A549 (cell line): ENCODE data around the gene NR2F1.

Experiments
- CBX8 ChIP-seq: fragments of 200-600 bp; sonication (generic); IDR thresholded peaks from 2 replicates; pipeline ENCODE4 v1.6.1; 2016
- CHD2 ChIP-seq: fragments of 150-350 bp; IDR thresholded peaks from 2 replicates; pipeline ENCODE4 v1.6.1; 2014; ENCODE audit warnings: low read length; ENCODE audit not compliant: partially characterized antibody
- CTCF ChIP-seq: fragments of >200 bp; sonication (Bioruptor Twin); formaldehyde crosslinking; IDR thresholded peaks from 3 replicates; pipeline ENCODE4 v1.5.1; 2016
- EP300 ChIP-seq, 2 experiments: fragments of >200 bp; sonication (Bioruptor Twin); formaldehyde crosslinking; IDR thresholded peaks; 2 replicates in 1 of 2; 3 replicates in 1 of 2; pipeline ENCODE4 v1.6.1; 2016 to 2017
- ESRRA ChIP-seq: fragments of 150-350 bp; IDR thresholded peaks from 2 replicates; pipeline ENCODE4 v1.6.1; 2014; ENCODE audit warnings: mild to moderate bottlenecking, low read length, borderline replicate concordance
- HOXB5 ChIP-seq: fragments of 250-450 bp; sonication (Bioruptor Pico); IDR thresholded peaks from 2 replicates; pipeline ENCODE4 v1.5.0; 2020; ENCODE audit warnings: mild to moderate bottlenecking, moderate library complexity
- MAX ChIP-seq: IDR thresholded peaks from 2 replicates; pipeline ENCODE4 v1.6.1; 2012
- PHF8 ChIP-seq: fragments of 200-600 bp; sonication (generic); IDR thresholded peaks from 2 replicates; pipeline ENCODE4 v1.6.1; 2016; ENCODE audit warnings: low read depth, mild to moderate bottlenecking, antibody characterized with exemption, moderate library complexity, borderline replicate concordance
- POLR2A ChIP-seq: IDR thresholded peaks from 2 replicates; pipeline ENCODE4 v1.6.1; 2012; ENCODE audit warnings: mild to moderate bottlenecking, low read length
- REST ChIP-seq: fragments of 200-600 bp; sonication (generic); IDR thresholded peaks from 2 replicates; pipeline ENCODE4 v1.6.1; 2016; ENCODE audit warnings: antibody characterized with exemption, mild to moderate bottlenecking, moderate library complexity
- TF ChIP-seq, protein P1 (sequence below): fragments of 450-650 bp; IDR thresholded peaks from 2 replicates; pipeline ENCODE4 v1.6.1; 2014; ENCODE audit warnings: antibody characterized with exemption
- TF ChIP-seq, protein P2 (sequence below): fragments of 250-450 bp; sonication (Bioruptor Pico); IDR thresholded peaks from 2 replicates; pipeline ENCODE4 v1.5.0; 2021; ENCODE audit warnings: mild to moderate bottlenecking, moderate library complexity, borderline replicate concordance

GRCh38 chr5:93598091-93599000, 15.3 kb downstream of the NR2F1 start:
- no peak for TF ChIP-seq CTCF
- TF ChIP-seq POLR2A = no peak
- TF ChIP-seq CBX8 = no peak
- no peak for TF ChIP-seq EP300 (IDR thresholded peaks at IDR 0.05)
- no peak for TF ChIP-seq PHF8
- TF ChIP-seq, protein P1, sequence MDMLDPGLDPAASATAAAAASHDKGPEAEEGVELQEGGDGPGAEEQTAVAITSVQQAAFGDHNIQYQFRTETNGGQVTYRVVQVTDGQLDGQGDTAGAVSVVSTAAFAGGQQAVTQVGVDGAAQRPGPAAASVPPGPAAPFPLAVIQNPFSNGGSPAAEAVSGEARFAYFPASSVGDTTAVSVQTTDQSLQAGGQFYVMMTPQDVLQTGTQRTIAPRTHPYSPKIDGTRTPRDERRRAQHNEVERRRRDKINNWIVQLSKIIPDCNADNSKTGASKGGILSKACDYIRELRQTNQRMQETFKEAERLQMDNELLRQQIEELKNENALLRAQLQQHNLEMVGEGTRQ = no peak
- no peak for TF ChIP-seq MAX
- TF ChIP-seq, protein P2, sequence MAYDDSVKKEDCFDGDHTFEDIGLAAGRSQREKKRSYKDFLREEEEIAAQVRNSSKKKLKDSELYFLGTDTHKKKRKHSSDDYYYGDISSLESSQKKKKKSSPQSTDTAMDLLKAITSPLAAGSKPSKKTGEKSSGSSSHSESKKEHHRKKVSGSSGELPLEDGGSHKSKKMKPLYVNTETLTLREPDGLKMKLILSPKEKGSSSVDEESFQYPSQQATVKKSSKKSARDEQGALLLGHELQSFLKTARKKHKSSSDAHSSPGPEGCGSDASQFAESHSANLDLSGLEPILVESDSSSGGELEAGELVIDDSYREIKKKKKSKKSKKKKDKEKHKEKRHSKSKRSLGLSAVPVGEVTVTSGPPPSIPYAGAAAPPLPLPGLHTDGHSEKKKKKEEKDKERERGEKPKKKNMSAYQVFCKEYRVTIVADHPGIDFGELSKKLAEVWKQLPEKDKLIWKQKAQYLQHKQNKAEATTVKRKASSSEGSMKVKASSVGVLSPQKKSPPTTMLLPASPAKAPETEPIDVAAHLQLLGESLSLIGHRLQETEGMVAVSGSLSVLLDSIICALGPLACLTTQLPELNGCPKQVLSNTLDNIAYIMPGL (CRISPR knock-in tag) = no peak
- no peak for TF ChIP-seq HOXB5 (CRISPR knock-in tag)
- TF ChIP-seq REST = no peak
- no peak for TF ChIP-seq ESRRA
- TF ChIP-seq CHD2 = no peak
